Hematopoietic multipotent progenitor cell treated with erythropoietin and hydrocortisone succinate and interleukin-3 and kit ligand, for 15 days (in vitro differentiated cells): ENCODE measurements around the gene DBNDD2.

Experiments
- DNase-seq: peaks from one replicate; pipeline ENCODE4 v3.0.0-alpha.2; 2015; ENCODE audit warnings: low spot score

The DBNDD2 gene

GRCh38 chr20:45407783-45408645 is at the start of gene DBNDD2:
TSS of gene DBNDD2 (plus strand) at chr20:45408289. CDS start at chr20:45408468, 179 bp downstream.
- DNase-seq: no peak

GRCh38 chr20:45359069-45359405 is 49.1 kb upstream of the DBNDD2 start:
- DNase-seq: no peak

- no peak for DNase-seq
Measured at GRCh38 chr20:45359406-45360148, 48.5 kb upstream of the DBNDD2 start.

GRCh38 chr20:45361793-45362192 is 46.3 kb upstream of the DBNDD2 start:
- DNase-seq: no peak

GRCh38 chr20:45362804-45363610 is 45.1 kb upstream of the DBNDD2 start, which contains the start of gene SYS1:
TSS of gene SYS1 (plus strand) at chr20:45363156. CDS start at chr20:45363532, 376 bp downstream.
- DNase-seq: peak; percentile 99

GRCh38 chr20:45363611-45364492 is 44.2 kb upstream of the DBNDD2 start:
- no peak for DNase-seq

GRCh38 chr20:45365444-45365970 is 42.6 kb upstream of the DBNDD2 start:
- no peak for DNase-seq

- no peak for DNase-seq
Measured at GRCh38 chr20:45366192-45366591, 41.9 kb upstream of the DBNDD2 start.

- DNase-seq: no peak
Measured at GRCh38 chr20:45366631-45367030, 41.5 kb upstream of the DBNDD2 start.

GRCh38 chr20:45367126-45367525 is 41.0 kb upstream of the DBNDD2 start:
- DNase-seq: no peak

GRCh38 chr20:45368221-45368980 is 39.7 kb upstream of the DBNDD2 start:
- DNase-seq: no peak

GRCh38 chr20:45370571-45371160 is 37.4 kb upstream of the DBNDD2 start:
- no peak for DNase-seq

- DNase-seq: no peak
Measured at GRCh38 chr20:45372241-45372640, 35.8 kb upstream of the DBNDD2 start.

- DNase-seq: no peak
Measured at GRCh38 chr20:45372646-45373352, 35.3 kb upstream of the DBNDD2 start.

- peak; percentile 88 for DNase-seq
Measured at GRCh38 chr20:45373353-45374100, 34.6 kb upstream of the DBNDD2 start.

- DNase-seq: no peak
Measured at GRCh38 chr20:45374101-45374467, 34.0 kb upstream of the DBNDD2 start.

- no peak for DNase-seq
Measured at GRCh38 chr20:45374966-45375365, 33.1 kb upstream of the DBNDD2 start.

GRCh38 chr20:45377269-45377668 is 30.8 kb upstream of the DBNDD2 start:
- DNase-seq: no peak

GRCh38 chr20:45378191-45378590 is 29.9 kb upstream of the DBNDD2 start, which contains the start of gene TP53TG5:
TSS of gene TP53TG5 (minus strand) at chr20:45378325. CDS start at chr20:45378236, 89 bp downstream.
- DNase-seq: no peak
